HepG2 (cell line): ENCODE results near the gene CAMK1D. TPM values are rescaled to one million over a fixed set of nuclear protein-coding genes. Genes with fewer than 3 reads are reported as not detected.

Experiments used
- ATAC-seq: fragments of 200-7000 bp; cut with Tn5 transposase; 3 replicates; pipeline ENCODE4 v1.9.1; 2020; ENCODE audit warnings: mild to moderate bottlenecking, moderate library complexity
- BruUV-seq: library from RNA; stranded (reverse); fragments of 400-500 nt; replicated peaks from 2 replicates; lab custom pipeline; 2021; lab: Mats Ljungman, UMichigan
- CTCF ChIA-PET: fragments of 300-600 bp; formaldehyde crosslinking; extraction: SDS; loops from one replicate; lab custom pipeline; 2021; ENCODE audit warnings: low total read pairs, inconsistent platforms, low intra/inter-chr PET ratio; lab: Yijun Ruan, JAX
- POLR2A ChIA-PET: fragments of 350-600 bp; sonication (Branson Sonifier 250); formaldehyde crosslinking; loops from one replicate; lab custom pipeline; 2020; ENCODE audit warnings: antibody characterized with exemption, inconsistent platforms; lab: Yijun Ruan, JAX
- DNase-seq: peaks from one replicate; pipeline ENCODE4 v3.0.0-alpha.2; 2015; ENCODE audit warnings: low spot score
- FAIRE-seq: peaks from 3 replicates; lab custom pipeline; 2011; peaks lifted over from hg19 to GRCh38; lab: Jason Lieb, UNC
- H2AFZ ChIP-seq: one replicate; pipeline ENCODE4 v1.6.1; 2011; ENCODE audit warnings: low read length, inconsistent platforms
- H3K27ac ChIP-seq: fragments of 300-600 bp; 3 replicates; pipeline ENCODE4 v1.8.0; 2011; ENCODE audit warnings: mixed run types, mild to moderate bottlenecking, mixed read lengths, low read length, inconsistent platforms; ENCODE audit not compliant: insufficient read depth; ENCODE audit errors: extremely low read length
- H3K27me3 ChIP-seq, 2 experiments: fragments of 200-600 bp in 1 of 2; 2 replicates in 1 of 2; 3 replicates in 1 of 2; pipeline versions ENCODE4 v1.6.0 to v1.8.0; 2011; ENCODE audit warnings: low read length in 2 of 2, mild to moderate bottlenecking in 2 of 2, moderate library complexity in 2 of 2, inconsistent platforms in 1 of 2; ENCODE audit not compliant: insufficient read depth in 2 of 2, control insufficient read depth in 1 of 2
- H3K36me3 ChIP-seq, 2 experiments: fragments of 200-600 bp in 1 of 2; replicated peaks in 1 of 2; 2 replicates in 1 of 2; 3 replicates in 1 of 2; pipeline versions ENCODE4 v1.5.1 to v1.8.0; 2011; ENCODE audit warnings: low read length in 2 of 2, inconsistent platforms in 1 of 2; ENCODE audit not compliant: insufficient read depth in 2 of 2, control insufficient read depth in 1 of 2
- H3K4me1 ChIP-seq: 2 replicates; pipeline ENCODE4 v1.5.1; 2012; ENCODE audit warnings: low read length, inconsistent platforms; ENCODE audit not compliant: insufficient read depth
- H3K4me2 ChIP-seq: 2 replicates; pipeline ENCODE4 v1.6.0; 2011; ENCODE audit warnings: low read depth, low read length, inconsistent platforms
- H3K4me3 ChIP-seq, 3 experiments: fragments of 200-600 bp in 1 of 3; sonication (generic), shearing (Covaris generic) in 1 of 3; replicated peaks in 1 of 3; 2 replicates each; pipeline ENCODE4 v1.5.1; 2011 to 2016; ENCODE audit warnings: low read length in 3 of 3, inconsistent platforms in 2 of 3, low read depth in 2 of 3, mild to moderate bottlenecking in 2 of 3, control low read depth in 1 of 3, mixed read lengths in 1 of 3; ENCODE audit not compliant: insufficient read depth in 1 of 3
- H3K79me2 ChIP-seq: one replicate; pipeline ENCODE4 v1.6.1; 2011; ENCODE audit warnings: low read length, inconsistent platforms; ENCODE audit not compliant: insufficient read depth
- H3K9ac ChIP-seq: 2 replicates; pipeline ENCODE4 v1.6.0; 2011; ENCODE audit warnings: mild to moderate bottlenecking, low read depth, low read length, inconsistent platforms; ENCODE audit not compliant: insufficient read depth
- H3K9me3 ChIP-seq: 2 replicates; pipeline ENCODE4 v1.5.1; 2012; ENCODE audit warnings: mild to moderate bottlenecking, low read length
- H4K20me1 ChIP-seq: 2 replicates; pipeline ENCODE4 v1.6.0; 2011; ENCODE audit warnings: inconsistent platforms, mild to moderate bottlenecking, low read length, moderate library complexity; ENCODE audit not compliant: insufficient read depth
- POGZ ChIP-seq: sonication (generic); formaldehyde crosslinking; IDR thresholded peaks from 2 replicates; pipeline ENCODE4 v1.4.0; 2020; ENCODE audit warnings: mild to moderate bottlenecking, missing genetic modification reagents
- SCMH1 ChIP-seq: sonication (generic); formaldehyde crosslinking; IDR thresholded peaks from 2 replicates; pipeline ENCODE4 v1.9.0; 2021; ENCODE audit warnings: missing genetic modification reagents, mild to moderate bottlenecking, borderline replicate concordance
- SRSF9 ChIP-seq: fragments of 200-400 bp; formaldehyde crosslinking; IDR thresholded peaks from 2 replicates; pipeline ENCODE4 v1.6.1; 2018; ENCODE audit warnings: borderline replicate concordance, mild to moderate bottlenecking, low read depth, low read length; ENCODE audit not compliant: insufficient read depth, poor library complexity, severe bottlenecking
- WGBS: methylation state at CpG from one replicate; pipeline ENCODE4 v1.1.6; 2017; ENCODE audit warnings: low lambda C conversion rate; 5-methylcytosine and 5-hydroxymethylcytosine counted together
- in situ Hi-C: cut with HindIII; loops from 2 replicates; pipeline ENCODE4 v1.10.0; 2017; ENCODE audit warnings: low pct_unique_long_range_greater_than_20kb; ENCODE audit not compliant: extremely low pct_ligation_motif_present
- intact Hi-C: fragments of 100-400 bp; cut with micrococcal nuclease; formaldehyde crosslinking; loops from one replicate; pipeline ENCODE4 v1.10.0; 2022; ENCODE audit not compliant: unreplicated experiment
- polyA plus RNA-seq, 8 experiments: library from polyadenylated mRNA; depleted of rRNA in 3 of 8; stranded (reverse) in 7 of 8; unstranded in 1 of 8; fragments of >200 nt; fragmentation: Illumina TruSeq in 4 of 8; extraction: Trizol in 4 of 8; gene quantifications; 2 replicates each; pipeline versions ENCODE4 v1.2.1 to v1.2.3, GENCODE V29; 2011 to 2016; ENCODE audit warnings: low read depth in 4 of 8, missing spikeins in 1 of 8, mixed read lengths in 1 of 8; ENCODE audit not compliant: insufficient read depth in 1 of 8
- total RNA-seq, 5 experiments: library from RNA; depleted of rRNA; stranded (reverse); fragments of >200 nt; fragmentation: Illumina TruSeq; extraction: Trizol; gene quantifications; 2 replicates each; pipeline ENCODE4 v1.2.3, GENCODE V29; 2016; ENCODE audit warnings: low read depth in 1 of 5
- TF ChIP-seq, protein P1 (sequence below): sonication (generic); formaldehyde crosslinking; IDR thresholded peaks from 2 replicates; pipeline ENCODE4 v1.5.0; 2020; ENCODE audit warnings: missing genetic modification reagents
- TF ChIP-seq, protein P2 (sequence below): sonication (generic); formaldehyde crosslinking; IDR thresholded peaks from 2 replicates; pipeline ENCODE4 v1.4.0; 2020; ENCODE audit warnings: missing genetic modification reagents, borderline replicate concordance
- TF ChIP-seq, protein P3 (sequence below): fragments of 450-650 bp; IDR thresholded peaks from 2 replicates; pipeline ENCODE4 v1.6.1; 2017; ENCODE audit warnings: mild to moderate bottlenecking
- TF ChIP-seq, protein P4 (sequence below): sonication (generic); formaldehyde crosslinking; IDR thresholded peaks from 2 replicates; pipeline ENCODE4 v1.4.0; 2020; ENCODE audit warnings: mild to moderate bottlenecking, missing genetic modification reagents
- TF ChIP-seq, protein P5 (sequence below): sonication (generic); formaldehyde crosslinking; IDR thresholded peaks from 2 replicates; pipeline ENCODE4 v1.4.0; 2020; ENCODE audit warnings: missing genetic modification reagents

CAMK1D gene
- total and polyA plus RNA-seq, 2 of the 13 experiments (the other 11 are each of a cell fraction or from before 2014, with no cell fraction given) = under 0.01 TPM; not detected in 1

DNA sequence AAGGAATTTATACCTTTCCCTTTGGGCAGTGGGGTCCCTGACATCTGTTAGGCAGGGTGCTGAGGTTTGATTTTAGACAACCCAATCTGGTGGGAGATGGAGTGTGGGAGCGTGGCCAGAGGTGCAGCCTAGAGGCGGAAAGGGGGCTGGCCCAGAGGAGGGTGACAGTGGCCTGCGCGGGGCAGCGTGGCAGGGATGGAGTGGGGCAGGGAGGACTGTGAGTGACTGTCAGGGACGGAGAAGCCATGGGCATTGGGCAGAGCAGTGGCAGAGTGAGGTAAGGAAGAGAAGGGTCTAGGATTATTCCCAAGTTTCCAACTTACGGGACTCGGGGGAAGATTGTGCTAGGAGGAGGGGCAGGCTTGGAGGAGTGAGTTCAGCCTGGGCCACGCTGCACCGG lies 470.3 kb downstream of the CAMK1D start (continued):
- TF ChIP-seq, protein P1, sequence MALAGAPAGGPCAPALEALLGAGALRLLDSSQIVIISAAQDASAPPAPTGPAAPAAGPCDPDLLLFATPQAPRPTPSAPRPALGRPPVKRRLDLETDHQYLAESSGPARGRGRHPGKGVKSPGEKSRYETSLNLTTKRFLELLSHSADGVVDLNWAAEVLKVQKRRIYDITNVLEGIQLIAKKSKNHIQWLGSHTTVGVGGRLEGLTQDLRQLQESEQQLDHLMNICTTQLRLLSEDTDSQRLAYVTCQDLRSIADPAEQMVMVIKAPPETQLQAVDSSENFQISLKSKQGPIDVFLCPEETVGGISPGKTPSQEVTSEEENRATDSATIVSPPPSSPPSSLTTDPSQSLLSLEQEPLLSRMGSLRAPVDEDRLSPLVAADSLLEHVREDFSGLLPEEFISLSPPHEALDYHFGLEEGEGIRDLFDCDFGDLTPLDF (CRISPR knock-in tag) = no peak
- TF ChIP-seq, protein P2, sequence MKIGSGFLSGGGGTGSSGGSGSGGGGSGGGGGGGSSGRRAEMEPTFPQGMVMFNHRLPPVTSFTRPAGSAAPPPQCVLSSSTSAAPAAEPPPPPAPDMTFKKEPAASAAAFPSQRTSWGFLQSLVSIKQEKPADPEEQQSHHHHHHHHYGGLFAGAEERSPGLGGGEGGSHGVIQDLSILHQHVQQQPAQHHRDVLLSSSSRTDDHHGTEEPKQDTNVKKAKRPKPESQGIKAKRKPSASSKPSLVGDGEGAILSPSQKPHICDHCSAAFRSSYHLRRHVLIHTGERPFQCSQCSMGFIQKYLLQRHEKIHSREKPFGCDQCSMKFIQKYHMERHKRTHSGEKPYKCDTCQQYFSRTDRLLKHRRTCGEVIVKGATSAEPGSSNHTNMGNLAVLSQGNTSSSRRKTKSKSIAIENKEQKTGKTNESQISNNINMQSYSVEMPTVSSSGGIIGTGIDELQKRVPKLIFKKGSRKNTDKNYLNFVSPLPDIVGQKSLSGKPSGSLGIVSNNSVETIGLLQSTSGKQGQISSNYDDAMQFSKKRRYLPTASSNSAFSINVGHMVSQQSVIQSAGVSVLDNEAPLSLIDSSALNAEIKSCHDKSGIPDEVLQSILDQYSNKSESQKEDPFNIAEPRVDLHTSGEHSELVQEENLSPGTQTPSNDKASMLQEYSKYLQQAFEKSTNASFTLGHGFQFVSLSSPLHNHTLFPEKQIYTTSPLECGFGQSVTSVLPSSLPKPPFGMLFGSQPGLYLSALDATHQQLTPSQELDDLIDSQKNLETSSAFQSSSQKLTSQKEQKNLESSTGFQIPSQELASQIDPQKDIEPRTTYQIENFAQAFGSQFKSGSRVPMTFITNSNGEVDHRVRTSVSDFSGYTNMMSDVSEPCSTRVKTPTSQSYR (CRISPR knock-in tag) = no peak

DNA sequence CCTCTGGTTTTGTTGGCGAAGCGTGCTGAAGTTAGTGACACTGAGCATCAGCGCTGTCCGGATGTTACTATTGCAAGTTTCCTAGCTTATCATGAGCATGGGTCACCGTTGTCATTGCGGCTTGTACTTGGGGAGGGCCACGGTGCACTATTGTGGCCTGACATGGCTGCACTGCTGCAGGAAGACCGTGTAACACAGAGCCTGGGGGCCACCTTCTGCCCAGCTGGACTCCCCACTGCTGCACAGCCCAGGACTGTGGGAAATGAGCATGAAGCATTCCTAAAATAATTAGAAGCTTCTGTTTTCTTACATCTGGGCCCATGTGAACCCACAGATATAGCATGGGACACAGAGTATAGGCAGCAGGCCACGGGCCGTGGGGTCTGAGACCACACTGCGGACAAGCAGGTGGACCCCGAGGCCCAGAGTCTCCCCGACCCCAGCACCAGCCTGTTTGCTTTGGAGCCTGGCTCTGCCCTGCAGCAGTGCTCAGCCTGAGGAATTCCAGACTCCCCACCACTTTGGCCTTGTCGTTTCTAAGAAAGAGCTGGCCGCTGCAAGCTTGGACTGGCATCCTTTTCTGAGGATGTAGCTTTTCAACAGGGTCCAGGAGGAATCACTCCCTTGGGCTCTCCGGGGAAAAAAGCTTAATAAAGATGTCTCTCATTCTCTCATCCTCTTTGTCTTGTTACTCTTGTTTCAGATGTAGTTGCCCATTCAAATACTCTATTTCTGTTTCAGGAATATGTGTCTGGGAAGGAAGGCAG lies 473.0 kb downstream of the CAMK1D start:
- WGBS = 39% methylated on average over 12 of the region's 16 CpGs
- CTCF ChIA-PET = no interaction called here
- Histone ChIP-seq H2AFZ (no peak overlapping the region), H3K4me2 (no peak overlapping the region), H3K9ac (no peak overlapping the region), H3K27ac (no peak overlapping the region), H4K20me1 (no peaks in the 10 kb centered on the region), H3K9me3 (no peaks in the 10 kb centered on the region), H3K79me2 (no peaks in the 10 kb centered on the region), H3K4me3 (no peak overlapping the region), H3K27me3 (peaks cover 0 to 8% of the 10 kb centered on the region in 2 experiments; a peak in 1 of 5 replicates), H3K36me3 (no peaks in the 10 kb centered on the region; a peak in 1 of 5 replicates), H3K4me1 (no peaks in the 10 kb centered on the region)
- ATAC-seq = no peak
- TF ChIP-seq, protein P3, sequence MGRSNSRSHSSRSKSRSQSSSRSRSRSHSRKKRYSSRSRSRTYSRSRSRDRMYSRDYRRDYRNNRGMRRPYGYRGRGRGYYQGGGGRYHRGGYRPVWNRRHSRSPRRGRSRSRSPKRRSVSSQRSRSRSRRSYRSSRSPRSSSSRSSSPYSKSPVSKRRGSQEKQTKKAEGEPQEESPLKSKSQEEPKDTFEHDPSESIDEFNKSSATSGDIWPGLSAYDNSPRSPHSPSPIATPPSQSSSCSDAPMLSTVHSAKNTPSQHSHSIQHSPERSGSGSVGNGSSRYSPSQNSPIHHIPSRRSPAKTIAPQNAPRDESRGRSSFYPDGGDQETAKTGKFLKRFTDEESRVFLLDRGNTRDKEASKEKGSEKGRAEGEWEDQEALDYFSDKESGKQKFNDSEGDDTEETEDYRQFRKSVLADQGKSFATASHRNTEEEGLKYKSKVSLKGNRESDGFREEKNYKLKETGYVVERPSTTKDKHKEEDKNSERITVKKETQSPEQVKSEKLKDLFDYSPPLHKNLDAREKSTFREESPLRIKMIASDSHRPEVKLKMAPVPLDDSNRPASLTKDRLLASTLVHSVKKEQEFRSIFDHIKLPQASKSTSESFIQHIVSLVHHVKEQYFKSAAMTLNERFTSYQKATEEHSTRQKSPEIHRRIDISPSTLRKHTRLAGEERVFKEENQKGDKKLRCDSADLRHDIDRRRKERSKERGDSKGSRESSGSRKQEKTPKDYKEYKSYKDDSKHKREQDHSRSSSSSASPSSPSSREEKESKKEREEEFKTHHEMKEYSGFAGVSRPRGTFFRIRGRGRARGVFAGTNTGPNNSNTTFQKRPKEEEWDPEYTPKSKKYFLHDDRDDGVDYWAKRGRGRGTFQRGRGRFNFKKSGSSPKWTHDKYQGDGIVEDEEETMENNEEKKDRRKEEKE = no peak
- TF ChIP-seq, protein P4, sequence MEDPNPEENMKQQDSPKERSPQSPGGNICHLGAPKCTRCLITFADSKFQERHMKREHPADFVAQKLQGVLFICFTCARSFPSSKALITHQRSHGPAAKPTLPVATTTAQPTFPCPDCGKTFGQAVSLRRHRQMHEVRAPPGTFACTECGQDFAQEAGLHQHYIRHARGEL = no peak
- TF ChIP-seq, protein P5, sequence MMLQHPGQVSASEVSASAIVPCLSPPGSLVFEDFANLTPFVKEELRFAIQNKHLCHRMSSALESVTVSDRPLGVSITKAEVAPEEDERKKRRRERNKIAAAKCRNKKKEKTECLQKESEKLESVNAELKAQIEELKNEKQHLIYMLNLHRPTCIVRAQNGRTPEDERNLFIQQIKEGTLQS = no peak
- TF ChIP-seq SCMH1 (CRISPR knock-in tag) = no peak
- TF ChIP-seq SRSF9 = no peak
- TF ChIP-seq POGZ (CRISPR knock-in tag) = no peak
- no peak for FAIRE-seq
- intact Hi-C loops (no loop called here), in situ Hi-C loops (no loop called here)
- no peak for DNase-seq
- no TSS peak for BruUV-seq
- POLR2A ChIA-PET = no interaction called here
